ENCODE measurements around the gene TMEM86B.

DNA sequence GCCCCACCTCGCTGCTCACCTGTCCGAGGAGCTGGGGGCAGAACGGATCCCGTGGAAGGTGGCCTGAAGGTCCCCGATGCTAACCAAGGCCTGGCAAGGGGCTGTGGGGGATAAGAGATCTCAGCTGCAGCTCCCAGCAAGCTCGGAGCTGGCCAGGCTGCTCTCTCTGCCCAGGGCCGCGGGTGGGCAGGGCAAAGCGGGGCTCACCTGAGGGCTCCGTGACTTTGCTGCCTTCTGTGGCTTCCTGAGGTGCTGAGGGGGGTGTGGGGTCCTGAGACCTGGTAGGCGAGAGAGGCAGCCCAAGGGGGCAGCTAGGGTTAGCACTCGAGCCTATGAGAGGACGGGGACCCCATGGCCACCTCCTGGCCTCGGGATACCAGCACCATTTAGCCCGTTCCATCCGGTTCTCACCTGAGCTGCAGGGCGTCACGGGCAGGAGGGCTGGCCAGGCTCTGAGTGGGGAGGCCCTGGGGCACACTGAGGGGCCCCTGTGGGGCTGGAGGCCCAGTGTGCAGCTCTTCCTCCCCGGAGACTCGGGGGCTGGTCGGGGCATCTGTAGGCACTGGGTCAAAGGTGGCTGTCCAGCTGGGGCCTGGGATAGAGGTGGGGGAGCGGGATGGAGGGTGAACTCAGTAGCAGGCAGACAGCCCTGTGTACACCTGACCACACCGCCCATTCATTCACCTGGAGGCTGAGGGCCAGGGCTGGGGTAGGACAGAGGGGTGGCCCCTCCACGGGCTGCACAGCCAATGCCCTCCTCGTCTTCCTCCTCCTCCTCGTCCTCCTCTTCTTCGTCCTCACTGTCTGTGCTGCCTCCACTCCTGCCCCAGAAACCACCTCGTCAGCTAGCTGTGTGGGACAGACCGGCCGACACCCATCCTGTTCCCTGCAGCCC, 3.1 kb upstream of the TMEM86B start:
- TF ChIP-seq POLR2A (IDR thresholded peaks at IDR 0.05) (no peak), CTCF (IDR thresholded peaks at IDR 0.05) (no peak), POLR2AphosphoS5 (IDR thresholded peaks at IDR 0.05) (no peak)
